ENCODE measurements around the gene ZNF341. TPM values are rescaled to one million over a fixed set of nuclear protein-coding genes. Genes with fewer than 3 reads are reported as not detected.

ZNF341 gene
- total and polyA plus RNA-seq, 2 of the 8 experiments (the other 6 are each of a cell fraction or from before 2014, with no cell fraction given), result 5.8 to 6.4 TPM

GRCh38 chr20:33798444-33798843, 66.6 kb downstream of the ZNF341 start (continued):
- no peak for TF ChIP-seq YY1 (IDR thresholded peaks at IDR 0.05; ENCODE audit: low read depth, low read length)
- TF ChIP-seq MAFK (IDR thresholded peaks at IDR 0.05; ENCODE audit: low read depth, low read length), result no peak
- no peak for TF ChIP-seq ATF3 (IDR thresholded peaks at IDR 0.05; ENCODE audit: insufficient read depth, low read depth, low read length)
- no peak for TF ChIP-seq SIN3A (conservative IDR thresholded peaks at IDR 0.05 in 1 of 2, IDR thresholded peaks at IDR 0.05 in 1 of 2; ENCODE audit: low read depth in 1 of 2, low read length in 2 of 2)
- no peak for TF ChIP-seq POLR2A (IDR thresholded peaks at IDR 0.05; ENCODE audit: control extremely low read depth in 1 of 2, low read depth in 2 of 2, low read length in 2 of 2)
- no peak for TF ChIP-seq KDM4A (IDR thresholded peaks at IDR 0.05; ENCODE audit: low read depth, low read length, severe bottlenecking)
- TF ChIP-seq BACH1 (IDR thresholded peaks at IDR 0.05; ENCODE audit: low read length), result no peak
- TF ChIP-seq E2F6 (IDR thresholded peaks at IDR 0.05), result no peak

All from H1 (cell line).